Measurements from ENCODE around the gene MEGF11. TPM values are rescaled to one million over a fixed set of nuclear protein-coding genes. Genes with fewer than 3 reads are reported as not detected.

MEGF11 gene
- total RNA-seq, 1 experiment from 2014 or later = not detected

GRCh38 chr15:66042624-66043023, 210.9 kb downstream of the MEGF11 start:
- Histone ChIP-seq H3K9me3 (ENCODE audit: insufficient read depth, low read depth) (no peaks in the 10 kb centered on the region), H4K20me1 (ENCODE audit: insufficient read depth) (no peaks in the 10 kb centered on the region), H3K79me2 (ENCODE audit: low read depth) (no peaks in the 10 kb centered on the region), H2AFZ (no peak overlapping the region), H3K36me3 (ENCODE audit: low read depth) (no peaks in the 10 kb centered on the region), H3K27ac (no peak overlapping the region), H3K4me3 (no peak overlapping the region), H3F3A (ENCODE audit: insufficient read depth, low read depth) (no peaks in the 10 kb centered on the region), H3K27me3 (ENCODE audit: insufficient read depth, low read depth) (no peaks in the 10 kb centered on the region), H3K4me2 (no peak overlapping the region), H3K4me1 (replicated peaks; ENCODE audit: insufficient read depth) (peaks cover 11% of the 10 kb centered on the region), H3K9me2 (ENCODE audit: insufficient read depth) (no peaks in the 10 kb centered on the region)
- intact Hi-C loops (cut with micrococcal nuclease; ENCODE audit: unreplicated experiment) = no loop called here
- BruUV-seq (replicated peaks) = no TSS peak
- TF ChIP-seq EZH2 (IDR thresholded peaks at IDR 0.05; ENCODE audit: low read depth) = no peak
- no peak for TF ChIP-seq CTCF (conservative IDR thresholded peaks at IDR 0.05)
- ChIA-PET CTCF (interaction anchor here (0.6 kb wide), 1 partner anchor 69 kb away, joined by 3 read pairs; no protein-coding TSS in a partner anchor), POLR2A (ENCODE audit: unreplicated experiment) (interaction anchor here (0.6 kb wide), 1 partner anchor 210 kb away, joined by 3 read pairs; no protein-coding TSS in a partner anchor)
- DNase-seq = peak in 1 of 2 experiments; percentile 58

GRCh38 chr15:66041276-66041675, 212.3 kb downstream of the MEGF11 start:
- H3K36me3 ChIP-seq (ENCODE audit: low read depth) = no peaks in the 10 kb centered on the region
- H4K20me1 ChIP-seq (ENCODE audit: insufficient read depth) = no peaks in the 10 kb centered on the region
- H3K27me3 ChIP-seq (ENCODE audit: insufficient read depth, low read depth) = 0 out of 2 replicates have a peak, but pooled peaks cover 3% of the 10 kb centered on the region
- no peak overlapping the region for H2AFZ ChIP-seq
- H3K79me2 ChIP-seq (ENCODE audit: low read depth) = no peaks in the 10 kb centered on the region
- TF ChIP-seq EZH2 (IDR thresholded peaks at IDR 0.05; ENCODE audit: low read depth) (no peak), CTCF (conservative IDR thresholded peaks at IDR 0.05) (no peak)
- CTCF ChIA-PET = interaction anchor here (0.6 kb wide), 2 partner anchors 12 to 16 kb away, joined by 3 to 7 read pairs; no protein-coding TSS in a partner anchor
- POLR2A ChIA-PET (ENCODE audit: unreplicated experiment) = interaction anchor here (0.7 kb wide), 1 partner anchor 1064 kb away, joined by 5 read pairs; no protein-coding TSS in a partner anchor
- H3K9me3 ChIP-seq (ENCODE audit: insufficient read depth, low read depth) = no peaks in the 10 kb centered on the region
- H3K4me3 ChIP-seq = no peak overlapping the region
- no peaks in the 10 kb centered on the region for H3K9me2 ChIP-seq (ENCODE audit: insufficient read depth)
- no TSS peak for BruUV-seq (replicated peaks)
- intact Hi-C loops (cut with micrococcal nuclease; ENCODE audit: unreplicated experiment) = no loop called here
- H3K27ac ChIP-seq = no peak overlapping the region
- H3K4me2 ChIP-seq = no peak overlapping the region
- no peak for DNase-seq
- peaks cover 11% of the 10 kb centered on the region for H3K4me1 ChIP-seq (replicated peaks; ENCODE audit: insufficient read depth)
- no peaks in the 10 kb centered on the region for H3F3A ChIP-seq (ENCODE audit: insufficient read depth, low read depth)

- Histone ChIP-seq H3K4me1 (replicated peaks; ENCODE audit: insufficient read depth) (peaks cover 11% of the 10 kb centered on the region), H3K27me3 (ENCODE audit: insufficient read depth, low read depth) (0 out of 2 replicates have a peak, but pooled peaks cover 3% of the 10 kb centered on the region), H3K9me3 (ENCODE audit: insufficient read depth, low read depth) (no peaks in the 10 kb centered on the region), H2AFZ (no peak overlapping the region), H3K79me2 (ENCODE audit: low read depth) (no peaks in the 10 kb centered on the region), H3K36me3 (ENCODE audit: low read depth) (no peaks in the 10 kb centered on the region), H3F3A (ENCODE audit: insufficient read depth, low read depth) (no peaks in the 10 kb centered on the region), H3K27ac (no peak overlapping the region), H3K4me3 (no peak overlapping the region), H3K4me2 (no peak overlapping the region), H4K20me1 (ENCODE audit: insufficient read depth) (no peaks in the 10 kb centered on the region), H3K9me2 (ENCODE audit: insufficient read depth) (no peaks in the 10 kb centered on the region)
- no peak for TF ChIP-seq EZH2 (IDR thresholded peaks at IDR 0.05; ENCODE audit: low read depth)
- no peak for TF ChIP-seq CTCF (conservative IDR thresholded peaks at IDR 0.05)
- ChIA-PET POLR2A (ENCODE audit: unreplicated experiment) (interaction anchor here (0.7 kb wide), 1 partner anchor 1065 kb away, joined by 5 read pairs; no protein-coding TSS in a partner anchor), CTCF (no interaction called here)
- no TSS peak for BruUV-seq (replicated peaks)
- no peak for DNase-seq
- intact Hi-C loops (cut with micrococcal nuclease; ENCODE audit: unreplicated experiment) = no loop called here
Observed at GRCh38 chr15:66040211-66040892, 213.2 kb downstream of the MEGF11 start.
